K562 (cell line): ENCODE results near the gene HRH3. TPM values are rescaled to one million over a fixed set of nuclear protein-coding genes. Genes with fewer than 3 reads are reported as not detected.

ENCODE experiments used
- GATAD2B ChIP-seq: fragments of 450-650 bp; IDR thresholded peaks from 2 replicates; pipeline ENCODE4 v1.6.1; 2017; ENCODE audit warnings: mild to moderate bottlenecking, borderline replicate concordance
- HMG20B ChIP-seq: fragments of 250-450 bp; sonication (Bioruptor Pico); IDR thresholded peaks from 2 replicates; pipeline ENCODE4 v1.5.0; 2021; ENCODE audit warnings: mild to moderate bottlenecking
- HNRNPLL ChIP-seq: fragments of 200-400 bp; formaldehyde crosslinking; IDR thresholded peaks from 2 replicates; pipeline ENCODE4 v1.6.1; 2017; ENCODE audit warnings: low read length, low read depth, mild to moderate bottlenecking; ENCODE audit not compliant: poor library complexity, severe bottlenecking
- HSF4 ChIP-seq: fragments of 250-450 bp; sonication (Bioruptor Pico); IDR thresholded peaks from 2 replicates; pipeline ENCODE4 v2.1.2; 2022; ENCODE audit warnings: mild to moderate bottlenecking, moderate library complexity, borderline replicate concordance
- POLR2H ChIP-seq: IDR thresholded peaks from 2 replicates; pipeline ENCODE4 v1.6.1; 2016; ENCODE audit warnings: missing genetic modification characterization, low read depth, mild to moderate bottlenecking, control low read depth, missing compliant biosample characterization, moderate library complexity
- SMC3 ChIP-seq: conservative IDR thresholded peaks from 2 replicates; pipeline ENCODE4 v1.6.1; 2011; ENCODE audit warnings: low read depth, low read length, improper control_type of control experiment; ENCODE audit not compliant: insufficient read depth
- ZFP36 ChIP-seq: fragments of 150-350 bp; IDR thresholded peaks from 2 replicates; pipeline ENCODE4 v1.6.1; 2018; ENCODE audit warnings: low read length, low read depth; ENCODE audit not compliant: partially characterized antibody
- polyA plus RNA-seq, 8 experiments: library from polyadenylated mRNA; depleted of rRNA in 4 of 8; stranded (reverse) in 5 of 8; unstranded in 3 of 8; fragments of >200 nt; fragmentation: Nextera tagmentation in 2 of 8; fragmentation: Illumina TruSeq in 1 of 8; extraction: Ambion mirVana in 2 of 8; extraction: Trizol in 1 of 8; gene quantifications; 2 replicates each; pipeline versions ENCODE4 v1.2.1 to v1.2.3, GENCODE V29; 2011 to 2014; ENCODE audit warnings: inconsistent platforms in 1 of 8, missing spikeins in 1 of 8
- total RNA-seq, 7 experiments: library from RNA; depleted of rRNA in 6 of 7; stranded (reverse); fragments of >200 nt in 6 of 7; fragmentation: Illumina TruSeq in 2 of 7; extraction: Trizol in 2 of 7; gene quantifications; 2 replicates each; pipeline versions ENCODE4 v1.2.1 to v1.2.3, GENCODE V29; 2011 to 2021; ENCODE audit warnings: low replicate concordance in 1 of 7
- TF ChIP-seq, protein P1 (sequence below): fragments of 200-600 bp; sonication (generic); IDR thresholded peaks from one replicate; pipeline ENCODE4 v1.6.1; 2012; ENCODE audit warnings: mild to moderate bottlenecking, low read depth, low read length, inconsistent platforms
- TF ChIP-seq, protein P2 (sequence below): fragments of 450-650 bp; IDR thresholded peaks from 2 replicates; pipeline ENCODE4 v1.6.1; 2018; ENCODE audit not compliant: partially characterized antibody

Gene HRH3
- total and polyA plus RNA-seq, 9 of the 15 experiments (the other 6 are each of a cell fraction or from before 2014, with no cell fraction given): not detected

DNA sequence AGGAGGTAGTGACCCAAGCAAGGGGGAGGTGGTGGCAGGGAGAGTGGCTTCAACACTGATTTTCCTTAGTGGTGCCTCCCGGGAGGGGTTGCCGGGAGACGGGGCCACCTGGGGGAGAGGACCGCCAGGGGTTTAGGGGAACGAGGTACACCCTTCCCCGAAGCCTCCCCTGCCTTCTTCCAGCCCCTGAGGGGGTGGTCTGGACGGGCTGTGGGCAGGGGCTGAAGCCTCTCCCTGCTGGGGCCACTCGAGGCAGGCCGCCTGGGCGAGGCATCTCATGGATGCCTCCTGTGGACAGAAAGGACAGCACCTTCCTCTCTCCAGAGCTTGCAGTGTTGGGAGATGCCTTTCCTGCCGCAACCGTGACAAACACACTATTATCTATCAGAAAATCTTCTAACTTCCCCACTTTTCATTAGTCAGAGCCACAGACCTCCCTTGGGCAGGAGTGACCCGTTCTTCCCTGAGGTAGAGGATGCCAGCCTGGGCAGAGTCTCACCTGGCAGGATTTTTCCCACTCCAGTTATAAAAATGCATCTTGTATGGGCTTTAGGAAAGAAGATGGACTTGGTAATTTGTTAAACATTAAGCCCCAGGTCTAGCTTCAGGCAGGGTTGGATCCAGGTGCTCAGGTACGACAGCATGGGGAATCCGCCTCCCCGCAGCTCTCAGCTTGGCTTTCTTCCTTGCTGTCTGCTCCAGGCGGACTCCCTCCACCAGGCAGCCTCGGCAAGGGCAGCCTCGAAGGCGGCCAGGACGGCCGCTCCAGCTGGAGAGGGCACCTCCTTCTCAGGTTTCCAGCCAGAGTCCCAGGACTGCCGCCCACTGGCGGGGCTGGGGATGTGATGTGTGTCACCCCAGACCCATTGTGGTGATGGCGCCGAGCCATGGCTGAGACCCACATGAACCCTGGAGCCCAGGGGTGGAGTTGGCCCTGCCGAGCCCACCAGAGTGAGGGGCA, 11.0 kb downstream of the HRH3 start (continued):
- TF ChIP-seq, protein P1, sequence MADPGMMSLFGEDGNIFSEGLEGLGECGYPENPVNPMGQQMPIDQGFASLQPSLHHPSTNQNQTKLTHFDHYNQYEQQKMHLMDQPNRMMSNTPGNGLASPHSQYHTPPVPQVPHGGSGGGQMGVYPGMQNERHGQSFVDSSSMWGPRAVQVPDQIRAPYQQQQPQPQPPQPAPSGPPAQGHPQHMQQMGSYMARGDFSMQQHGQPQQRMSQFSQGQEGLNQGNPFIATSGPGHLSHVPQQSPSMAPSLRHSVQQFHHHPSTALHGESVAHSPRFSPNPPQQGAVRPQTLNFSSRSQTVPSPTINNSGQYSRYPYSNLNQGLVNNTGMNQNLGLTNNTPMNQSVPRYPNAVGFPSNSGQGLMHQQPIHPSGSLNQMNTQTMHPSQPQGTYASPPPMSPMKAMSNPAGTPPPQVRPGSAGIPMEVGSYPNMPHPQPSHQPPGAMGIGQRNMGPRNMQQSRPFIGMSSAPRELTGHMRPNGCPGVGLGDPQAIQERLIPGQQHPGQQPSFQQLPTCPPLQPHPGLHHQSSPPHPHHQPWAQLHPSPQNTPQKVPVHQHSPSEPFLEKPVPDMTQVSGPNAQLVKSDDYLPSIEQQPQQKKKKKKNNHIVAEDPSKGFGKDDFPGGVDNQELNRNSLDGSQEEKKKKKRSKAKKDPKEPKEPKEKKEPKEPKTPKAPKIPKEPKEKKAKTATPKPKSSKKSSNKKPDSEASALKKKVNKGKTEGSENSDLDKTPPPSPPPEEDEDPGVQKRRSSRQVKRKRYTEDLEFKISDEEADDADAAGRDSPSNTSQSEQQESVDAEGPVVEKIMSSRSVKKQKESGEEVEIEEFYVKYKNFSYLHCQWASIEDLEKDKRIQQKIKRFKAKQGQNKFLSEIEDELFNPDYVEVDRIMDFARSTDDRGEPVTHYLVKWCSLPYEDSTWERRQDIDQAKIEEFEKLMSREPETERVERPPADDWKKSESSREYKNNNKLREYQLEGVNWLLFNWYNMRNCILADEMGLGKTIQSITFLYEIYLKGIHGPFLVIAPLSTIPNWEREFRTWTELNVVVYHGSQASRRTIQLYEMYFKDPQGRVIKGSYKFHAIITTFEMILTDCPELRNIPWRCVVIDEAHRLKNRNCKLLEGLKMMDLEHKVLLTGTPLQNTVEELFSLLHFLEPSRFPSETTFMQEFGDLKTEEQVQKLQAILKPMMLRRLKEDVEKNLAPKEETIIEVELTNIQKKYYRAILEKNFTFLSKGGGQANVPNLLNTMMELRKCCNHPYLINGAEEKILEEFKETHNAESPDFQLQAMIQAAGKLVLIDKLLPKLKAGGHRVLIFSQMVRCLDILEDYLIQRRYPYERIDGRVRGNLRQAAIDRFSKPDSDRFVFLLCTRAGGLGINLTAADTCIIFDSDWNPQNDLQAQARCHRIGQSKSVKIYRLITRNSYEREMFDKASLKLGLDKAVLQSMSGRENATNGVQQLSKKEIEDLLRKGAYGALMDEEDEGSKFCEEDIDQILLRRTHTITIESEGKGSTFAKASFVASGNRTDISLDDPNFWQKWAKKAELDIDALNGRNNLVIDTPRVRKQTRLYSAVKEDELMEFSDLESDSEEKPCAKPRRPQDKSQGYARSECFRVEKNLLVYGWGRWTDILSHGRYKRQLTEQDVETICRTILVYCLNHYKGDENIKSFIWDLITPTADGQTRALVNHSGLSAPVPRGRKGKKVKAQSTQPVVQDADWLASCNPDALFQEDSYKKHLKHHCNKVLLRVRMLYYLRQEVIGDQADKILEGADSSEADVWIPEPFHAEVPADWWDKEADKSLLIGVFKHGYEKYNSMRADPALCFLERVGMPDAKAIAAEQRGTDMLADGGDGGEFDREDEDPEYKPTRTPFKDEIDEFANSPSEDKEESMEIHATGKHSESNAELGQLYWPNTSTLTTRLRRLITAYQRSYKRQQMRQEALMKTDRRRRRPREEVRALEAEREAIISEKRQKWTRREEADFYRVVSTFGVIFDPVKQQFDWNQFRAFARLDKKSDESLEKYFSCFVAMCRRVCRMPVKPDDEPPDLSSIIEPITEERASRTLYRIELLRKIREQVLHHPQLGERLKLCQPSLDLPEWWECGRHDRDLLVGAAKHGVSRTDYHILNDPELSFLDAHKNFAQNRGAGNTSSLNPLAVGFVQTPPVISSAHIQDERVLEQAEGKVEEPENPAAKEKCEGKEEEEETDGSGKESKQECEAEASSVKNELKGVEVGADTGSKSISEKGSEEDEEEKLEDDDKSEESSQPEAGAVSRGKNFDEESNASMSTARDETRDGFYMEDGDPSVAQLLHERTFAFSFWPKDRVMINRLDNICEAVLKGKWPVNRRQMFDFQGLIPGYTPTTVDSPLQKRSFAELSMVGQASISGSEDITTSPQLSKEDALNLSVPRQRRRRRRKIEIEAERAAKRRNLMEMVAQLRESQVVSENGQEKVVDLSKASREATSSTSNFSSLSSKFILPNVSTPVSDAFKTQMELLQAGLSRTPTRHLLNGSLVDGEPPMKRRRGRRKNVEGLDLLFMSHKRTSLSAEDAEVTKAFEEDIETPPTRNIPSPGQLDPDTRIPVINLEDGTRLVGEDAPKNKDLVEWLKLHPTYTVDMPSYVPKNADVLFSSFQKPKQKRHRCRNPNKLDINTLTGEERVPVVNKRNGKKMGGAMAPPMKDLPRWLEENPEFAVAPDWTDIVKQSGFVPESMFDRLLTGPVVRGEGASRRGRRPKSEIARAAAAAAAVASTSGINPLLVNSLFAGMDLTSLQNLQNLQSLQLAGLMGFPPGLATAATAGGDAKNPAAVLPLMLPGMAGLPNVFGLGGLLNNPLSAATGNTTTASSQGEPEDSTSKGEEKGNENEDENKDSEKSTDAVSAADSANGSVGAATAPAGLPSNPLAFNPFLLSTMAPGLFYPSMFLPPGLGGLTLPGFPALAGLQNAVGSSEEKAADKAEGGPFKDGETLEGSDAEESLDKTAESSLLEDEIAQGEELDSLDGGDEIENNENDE: no peak
- TF ChIP-seq ZFP36 (peak; percentile 43), HMG20B (CRISPR knock-in tag) (no peak), GATAD2B (no peak), SMC3 (0 out of 2 replicates have a peak, but pooled peaks have one; percentile 27), HNRNPLL (no peak), POLR2H (no peak), HSF4 (CRISPR knock-in tag) (no peak)
- TF ChIP-seq, protein P2, sequence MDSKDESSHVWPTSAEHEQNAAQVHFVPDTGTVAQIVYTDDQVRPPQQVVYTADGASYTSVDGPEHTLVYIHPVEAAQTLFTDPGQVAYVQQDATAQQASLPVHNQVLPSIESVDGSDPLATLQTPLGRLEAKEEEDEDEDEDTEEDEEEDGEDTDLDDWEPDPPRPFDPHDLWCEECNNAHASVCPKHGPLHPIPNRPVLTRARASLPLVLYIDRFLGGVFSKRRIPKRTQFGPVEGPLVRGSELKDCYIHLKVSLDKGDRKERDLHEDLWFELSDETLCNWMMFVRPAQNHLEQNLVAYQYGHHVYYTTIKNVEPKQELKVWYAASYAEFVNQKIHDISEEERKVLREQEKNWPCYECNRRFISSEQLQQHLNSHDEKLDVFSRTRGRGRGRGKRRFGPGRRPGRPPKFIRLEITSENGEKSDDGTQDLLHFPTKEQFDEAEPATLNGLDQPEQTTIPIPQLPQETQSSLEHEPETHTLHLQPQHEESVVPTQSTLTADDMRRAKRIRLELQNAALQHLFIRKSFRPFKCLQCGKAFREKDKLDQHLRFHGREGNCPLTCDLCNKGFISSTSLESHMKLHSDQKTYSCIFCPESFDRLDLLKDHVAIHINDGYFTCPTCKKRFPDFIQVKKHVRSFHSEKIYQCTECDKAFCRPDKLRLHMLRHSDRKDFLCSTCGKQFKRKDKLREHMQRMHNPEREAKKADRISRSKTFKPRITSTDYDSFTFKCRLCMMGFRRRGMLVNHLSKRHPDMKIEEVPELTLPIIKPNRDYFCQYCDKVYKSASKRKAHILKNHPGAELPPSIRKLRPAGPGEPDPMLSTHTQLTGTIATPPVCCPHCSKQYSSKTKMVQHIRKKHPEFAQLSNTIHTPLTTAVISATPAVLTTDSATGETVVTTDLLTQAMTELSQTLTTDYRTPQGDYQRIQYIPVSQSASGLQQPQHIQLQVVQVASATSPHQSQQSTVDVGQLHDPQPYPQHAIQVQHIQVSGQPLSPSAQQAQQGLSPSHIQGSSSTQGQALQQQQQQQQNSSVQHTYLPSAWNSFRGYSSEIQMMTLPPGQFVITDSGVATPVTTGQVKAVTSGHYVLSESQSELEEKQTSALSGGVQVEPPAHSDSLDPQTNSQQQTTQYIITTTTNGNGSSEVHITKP: no peak
